Large intestine (tissue), 3 donors: ENCODE measurements around the gene HNF1B. TPM values are rescaled to one million over a fixed set of nuclear protein-coding genes. Genes with fewer than 3 reads are reported as not detected.

Source experiments
- DNase-seq, 2 donors: peaks; one replicate each; pipeline versions ENCODE4 v3.0.0 to v3.0.0-alpha.2; 2013
- H3K27ac ChIP-seq: one replicate; pipeline ENCODE4 v1.5.1; 2013; ENCODE audit warnings: low read length
- H3K27me3 ChIP-seq: 2 replicates; pipeline ENCODE4 v1.6.1; 2013; ENCODE audit warnings: low read length; ENCODE audit not compliant: control insufficient read depth, insufficient read depth
- H3K36me3 ChIP-seq: 2 replicates; pipeline ENCODE4 v1.6.1; 2013; ENCODE audit warnings: low read length; ENCODE audit not compliant: control insufficient read depth, insufficient read depth
- H3K4me1 ChIP-seq: one replicate; pipeline ENCODE4 v1.6.1; 2013; ENCODE audit warnings: low read length; ENCODE audit not compliant: control insufficient read depth, insufficient read depth
- H3K4me3 ChIP-seq: one replicate; pipeline ENCODE4 v1.5.1; 2013; ENCODE audit warnings: low read length
- H3K9me3 ChIP-seq: one replicate; pipeline ENCODE4 v1.6.1; 2013; ENCODE audit warnings: mild to moderate bottlenecking, low read depth, low read length, moderate library complexity; ENCODE audit not compliant: control insufficient read depth
- WGBS: methylation state at CpG from one replicate; pipeline ENCODE4 v1.1.5; 2013; ENCODE audit warnings: low lambda C conversion rate; ENCODE audit not compliant: insufficient coverage; 5-methylcytosine and 5-hydroxymethylcytosine counted together
- polyA plus RNA-seq: library from polyadenylated mRNA; unstranded; fragments of 120-200 nt; gene quantifications from one replicate; pipeline ENCODE4 v1.2.1, GENCODE V29; 2013

Gene HNF1B
- polyA plus RNA-seq, 1 donor: 21.5 TPM

- no peaks in the 10 kb centered on the region for H3K27me3 ChIP-seq
- no CpG with 5 or more reads among the region's 4 CpGs for WGBS
- no peak overlapping the region for H3K4me3 ChIP-seq
- H3K4me1 ChIP-seq: peaks cover 7% of the 10 kb centered on the region
- no peaks in the 10 kb centered on the region for H3K9me3 ChIP-seq
- DNase-seq: no peak
- H3K36me3 ChIP-seq: no peaks in the 10 kb centered on the region
- H3K27ac ChIP-seq: no peak overlapping the region
Observed at GRCh38 chr17:37761961-37762360, 17.1 kb upstream of the HNF1B start.

GRCh38 chr17:37761059-37761458 is 16.2 kb upstream of the HNF1B start:
- 78% methylated on average over 3 of the region's 7 CpGs for WGBS
- H3K27me3 ChIP-seq: no peaks in the 10 kb centered on the region
- no peak for DNase-seq

GRCh38 chr17:37759014-37759637 is 14.3 kb upstream of the HNF1B start:
- no CpG with 5 or more reads among the region's 5 CpGs for WGBS

More at GRCh38 chr17:37761059-37761458, 16.2 kb upstream of the HNF1B start:
- Histone ChIP-seq H3K9me3 (no peaks in the 10 kb centered on the region), H3K27ac (no peak overlapping the region), H3K4me1 (peaks cover 6% of the 10 kb centered on the region), H3K36me3 (no peaks in the 10 kb centered on the region), H3K4me3 (no peak overlapping the region)

GRCh38 chr17:37756051-37756450 is 11.2 kb upstream of the HNF1B start:
- Histone ChIP-seq H3K36me3 (no peaks in the 10 kb centered on the region), H3K4me3 (no peak overlapping the region), H3K27ac (no peak overlapping the region), H3K9me3 (no peaks in the 10 kb centered on the region), H3K27me3 (no peaks in the 10 kb centered on the region), H3K4me1 (peaks cover 6% of the 10 kb centered on the region)
- no CpG with 5 or more reads among the region's 3 CpGs for WGBS
- DNase-seq: no peak

More at GRCh38 chr17:37759014-37759637, 14.3 kb upstream of the HNF1B start:
- DNase-seq: peak; percentile 86 to 92
- Histone ChIP-seq H3K27ac (peak overlapping the region; percentile 94), H3K9me3 (no peaks in the 10 kb centered on the region), H3K4me1 (peaks cover 6% of the 10 kb centered on the region), H3K27me3 (no peaks in the 10 kb centered on the region), H3K4me3 (no peak overlapping the region), H3K36me3 (no peaks in the 10 kb centered on the region)

- DNase-seq: no peak
- Histone ChIP-seq H3K36me3 (no peaks in the 10 kb centered on the region), H3K9me3 (no peaks in the 10 kb centered on the region), H3K4me3 (no peak overlapping the region), H3K27me3 (no peaks in the 10 kb centered on the region), H3K27ac (no peak overlapping the region), H3K4me1 (peaks cover 6% of the 10 kb centered on the region)
- no CpG with 5 or more reads among the region's 4 CpGs for WGBS
Observed at GRCh38 chr17:37755455-37755854, 10.6 kb upstream of the HNF1B start.

- DNase-seq: no peak
- Histone ChIP-seq H3K4me1 (no peaks in the 10 kb centered on the region), H3K27me3 (no peaks in the 10 kb centered on the region), H3K27ac (no peak overlapping the region), H3K36me3 (no peaks in the 10 kb centered on the region), H3K4me3 (no peak overlapping the region), H3K9me3 (no peaks in the 10 kb centered on the region)
- WGBS: 80% methylated on average over 1 of the region's 5 CpGs
Observed at GRCh38 chr17:37754363-37754762, 9.5 kb upstream of the HNF1B start.

GRCh38 chr17:37752482-37752881 is 7.6 kb upstream of the HNF1B start:
- Histone ChIP-seq H3K36me3 (no peaks in the 10 kb centered on the region), H3K27ac (no peak overlapping the region), H3K27me3 (no peaks in the 10 kb centered on the region), H3K4me1 (peaks cover 7% of the 10 kb centered on the region), H3K4me3 (no peak overlapping the region), H3K9me3 (no peaks in the 10 kb centered on the region)
- peak in 1 of 2 donors; percentile 11 for DNase-seq
- WGBS: no CpG with 5 or more reads among the region's 5 CpGs

- no peaks in the 10 kb centered on the region for H3K9me3 ChIP-seq
- H3K27ac ChIP-seq: no peak overlapping the region
- peaks cover 16% of the 10 kb centered on the region for H3K4me1 ChIP-seq
- H3K36me3 ChIP-seq: no peaks in the 10 kb centered on the region
- no CpG with 5 or more reads among the region's 10 CpGs for WGBS
- no peak for DNase-seq
- H3K27me3 ChIP-seq: peaks cover 13% of the 10 kb centered on the region
- no peak overlapping the region for H3K4me3 ChIP-seq
Observed at GRCh38 chr17:37750768-37751475, 6.1 kb upstream of the HNF1B start.

- no peak overlapping the region for H3K4me3 ChIP-seq
- DNase-seq: no peak
- H3K36me3 ChIP-seq: no peaks in the 10 kb centered on the region
- WGBS: 83% methylated on average over 1 of the region's 5 CpGs
- no peaks in the 10 kb centered on the region for H3K9me3 ChIP-seq
- H3K4me1 ChIP-seq: peaks cover 16% of the 10 kb centered on the region
- H3K27me3 ChIP-seq: peaks cover 20% of the 10 kb centered on the region
- H3K27ac ChIP-seq: no peak overlapping the region
Observed at GRCh38 chr17:37750292-37750691, 5.4 kb upstream of the HNF1B start.

- WGBS: no CpG with 5 or more reads among the region's 2 CpGs
- Histone ChIP-seq H3K4me3 (peak overlapping the region; percentile 85), H3K27ac (peak overlapping the region; percentile 96), H3K9me3 (peaks cover 7% of the 10 kb centered on the region), H3K27me3 (peaks cover 44% of the 10 kb centered on the region), H3K4me1 (peaks cover 20% of the 10 kb centered on the region), H3K36me3 (no peaks in the 10 kb centered on the region)
- DNase-seq: no peak
Observed at GRCh38 chr17:37747222-37747621, 2.4 kb upstream of the HNF1B start.
